ENCODE measurements around the gene PPP1R1B. TPM values are rescaled to one million over a fixed set of nuclear protein-coding genes. Genes with fewer than 3 reads are reported as not detected.
A peak's percentile ranks its signal among the peaks of the same experiment; 100 is the strongest.

Gene PPP1R1B
- total and polyA plus RNA-seq, 9 of the 15 experiments (the other 6 are each of a cell fraction or from before 2014, with no cell fraction given) = 0.07 to 0.18 (median 0.10) TPM; not detected in 4

DNA sequence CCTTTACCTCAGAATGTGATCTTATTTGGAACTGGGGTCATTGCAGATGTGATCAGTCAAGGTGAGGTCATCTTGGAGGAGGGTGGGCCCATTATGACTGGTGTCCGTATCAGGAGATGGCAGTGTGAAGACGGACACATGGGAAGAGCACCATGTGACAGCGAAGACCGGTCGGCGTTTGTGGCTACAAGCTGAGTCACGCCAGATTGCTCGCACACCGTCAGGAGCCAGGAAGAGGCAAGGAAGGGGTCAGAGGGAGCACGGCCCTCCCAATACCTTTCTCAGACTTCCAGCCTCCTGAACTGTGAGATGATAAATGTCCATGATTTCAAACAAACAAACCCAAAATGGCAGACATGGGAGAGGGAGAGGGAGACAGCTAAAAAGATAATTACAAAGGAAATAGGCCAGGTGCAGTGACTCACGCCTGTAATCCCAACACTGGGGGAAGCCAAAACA lies 23.4 kb downstream of the PPP1R1B start (continued):
- TF ChIP-seq BACH1 (tag; IDR thresholded peaks at IDR 0.05) = peak; percentile 88
- TF ChIP-seq ZNF175 (CRISPR knock-in tag; IDR thresholded peaks at IDR 0.05; ENCODE audit: low read depth) = peak; percentile 42; the same call in 1 of the 2 replicates
- TF ChIP-seq, protein P1, sequence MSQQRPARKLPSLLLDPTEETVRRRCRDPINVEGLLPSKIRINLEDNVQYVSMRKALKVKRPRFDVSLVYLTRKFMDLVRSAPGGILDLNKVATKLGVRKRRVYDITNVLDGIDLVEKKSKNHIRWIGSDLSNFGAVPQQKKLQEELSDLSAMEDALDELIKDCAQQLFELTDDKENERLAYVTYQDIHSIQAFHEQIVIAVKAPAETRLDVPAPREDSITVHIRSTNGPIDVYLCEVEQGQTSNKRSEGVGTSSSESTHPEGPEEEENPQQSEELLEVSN (IDR thresholded peaks at IDR 0.05; ENCODE audit: borderline replicate concordance in 1 of 2, extremely low read depth in 1 of 2, insufficient read depth in 1 of 2, insufficient read length in 1 of 2, low read depth in 1 of 2, low read length in 1 of 2, poor library complexity in 1 of 2, severe bottlenecking in 1 of 2) = peak; percentile 92 to 93
- peak; percentile 93 for TF ChIP-seq EP400 (IDR thresholded peaks at IDR 0.05)
- peak; percentile 99 for TF ChIP-seq L3MBTL2 (IDR thresholded peaks at IDR 0.05)
- TF ChIP-seq ZBTB7A (IDR thresholded peaks at IDR 0.05; ENCODE audit: borderline replicate concordance, control insufficient read depth, low read depth, low read length) = peak; percentile 23; the same call in 1 of the 2 replicates
- TF ChIP-seq ZNF395 (CRISPR knock-in tag; IDR thresholded peaks at IDR 0.05) = peak; percentile 93
- peak; percentile 39; the same call in 1 of the 2 replicates for TF ChIP-seq NCOA1 (IDR thresholded peaks at IDR 0.05; ENCODE audit: low read depth)
- peak; percentile 99 for TF ChIP-seq ZNF592 (IDR thresholded peaks at IDR 0.05)
- TF ChIP-seq CEBPB (tag; IDR thresholded peaks at IDR 0.05) = 0 out of 2 replicates have a peak, but pooled peaks have one; percentile 40
- TF ChIP-seq CLOCK (CRISPR knock-in tag; IDR thresholded peaks at IDR 0.05; ENCODE audit: borderline replicate concordance) = no peak
- TF ChIP-seq NR1H2 (CRISPR knock-in tag; IDR thresholded peaks at IDR 0.05) = no peak
- no peak for TF ChIP-seq MEF2A (IDR thresholded peaks at IDR 0.05; ENCODE audit: control insufficient read depth, low read depth, low read length)
- no peak for TF ChIP-seq ZC3H4 (CRISPR knock-in tag; IDR thresholded peaks at IDR 0.05; ENCODE audit: borderline replicate concordance)
- no peak for TF ChIP-seq NR2C2 (CRISPR knock-in tag; IDR thresholded peaks at IDR 0.05)
- peak; percentile 93 for TF ChIP-seq NR2C2 (tag; IDR thresholded peaks at IDR 0.05)
